GM19467 (cell line): Measurements from ENCODE around the gene SGCE.
"Not testable (repeated sequence)": the region's sequence is repeated elsewhere in the genome, so short reads cannot be mapped to it uniquely, and the experiment has no call there.

ENCODE experiments used
- ATAC-seq: cut with Tn5 transposase; IDR thresholded peaks from one replicate; pipeline ENCODE4 v1.9.1; 2021; ENCODE audit warnings: mild to moderate bottlenecking, moderate library complexity; ENCODE audit not compliant: unreplicated experiment

Gene SGCE, protein sequence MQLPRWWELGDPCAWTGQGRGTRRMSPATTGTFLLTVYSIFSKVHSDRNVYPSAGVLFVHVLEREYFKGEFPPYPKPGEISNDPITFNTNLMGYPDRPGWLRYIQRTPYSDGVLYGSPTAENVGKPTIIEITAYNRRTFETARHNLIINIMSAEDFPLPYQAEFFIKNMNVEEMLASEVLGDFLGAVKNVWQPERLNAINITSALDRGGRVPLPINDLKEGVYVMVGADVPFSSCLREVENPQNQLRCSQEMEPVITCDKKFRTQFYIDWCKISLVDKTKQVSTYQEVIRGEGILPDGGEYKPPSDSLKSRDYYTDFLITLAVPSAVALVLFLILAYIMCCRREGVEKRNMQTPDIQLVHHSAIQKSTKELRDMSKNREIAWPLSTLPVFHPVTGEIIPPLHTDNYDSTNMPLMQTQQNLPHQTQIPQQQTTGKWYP

DNA sequence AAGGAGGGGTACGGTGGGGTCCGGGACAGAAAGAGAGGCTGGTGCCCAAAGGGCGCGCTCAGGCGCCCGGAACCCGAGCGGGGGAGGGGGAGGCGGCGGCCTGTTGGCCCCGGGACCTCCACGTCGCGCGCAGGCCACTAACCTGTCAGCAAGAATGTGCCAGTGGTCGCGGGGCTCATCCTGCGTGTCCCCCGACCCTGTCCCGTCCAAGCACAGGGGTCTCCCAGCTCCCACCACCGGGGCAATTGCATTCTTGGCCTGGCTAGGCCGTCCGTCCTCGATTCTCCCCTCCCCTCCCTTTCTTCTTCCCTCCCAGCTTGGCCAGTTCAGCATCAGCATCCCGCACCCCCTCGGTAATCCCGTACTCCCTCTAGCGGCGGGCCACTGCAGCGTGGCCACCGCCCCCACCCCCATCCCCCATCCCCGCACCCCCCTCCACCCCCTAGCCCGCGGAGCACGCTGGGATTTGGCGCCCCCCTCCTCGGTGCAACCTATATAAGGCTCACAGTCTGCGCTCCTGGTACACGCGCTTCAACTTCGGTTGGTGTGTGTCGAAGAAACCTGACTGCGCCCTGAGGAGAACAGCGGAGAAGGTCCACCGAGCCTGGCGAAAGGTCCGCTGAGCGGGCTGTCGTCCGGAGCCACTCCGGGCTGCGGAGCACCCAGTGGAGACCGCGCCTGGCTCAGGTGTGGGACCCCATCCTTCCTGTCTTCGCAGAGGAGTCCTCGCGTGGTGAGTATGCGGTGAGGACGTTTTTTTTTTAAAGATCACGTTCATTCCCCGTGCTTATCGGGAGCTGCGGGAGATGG is at the start of gene SGCE:
Gene SGCE, minus strand, starts transcription at position 286 of the 810 bp plus-strand sequence. Its CDS starts 35 bp downstream, at position 251.
- ATAC-seq: no peak

GRCh38 chr7:94705155-94706021 is 49.5 kb upstream of the SGCE start:
- ATAC-seq: not testable (repeated sequence)

DNA sequence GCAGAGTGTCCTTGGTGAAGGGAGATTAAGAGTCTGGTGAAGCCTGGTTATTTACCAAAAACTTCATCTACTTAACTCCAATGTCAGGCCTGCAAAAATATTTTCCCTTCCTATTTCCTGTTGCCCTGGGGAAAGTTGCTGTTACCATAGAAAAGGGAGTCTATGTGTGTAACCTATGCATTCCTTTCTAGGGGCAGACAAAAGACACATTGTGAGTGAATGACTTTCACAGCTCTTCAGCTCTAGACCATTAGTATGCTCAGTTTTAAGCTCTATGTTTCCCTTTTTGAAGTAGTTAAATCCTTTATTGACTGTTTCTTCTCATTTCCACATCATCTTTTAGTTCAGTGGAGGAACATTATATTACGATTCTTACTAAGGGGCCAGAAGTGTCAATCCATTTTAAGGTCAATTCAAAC is 45.6 kb upstream of the SGCE start:
- ATAC-seq: no peak

DNA sequence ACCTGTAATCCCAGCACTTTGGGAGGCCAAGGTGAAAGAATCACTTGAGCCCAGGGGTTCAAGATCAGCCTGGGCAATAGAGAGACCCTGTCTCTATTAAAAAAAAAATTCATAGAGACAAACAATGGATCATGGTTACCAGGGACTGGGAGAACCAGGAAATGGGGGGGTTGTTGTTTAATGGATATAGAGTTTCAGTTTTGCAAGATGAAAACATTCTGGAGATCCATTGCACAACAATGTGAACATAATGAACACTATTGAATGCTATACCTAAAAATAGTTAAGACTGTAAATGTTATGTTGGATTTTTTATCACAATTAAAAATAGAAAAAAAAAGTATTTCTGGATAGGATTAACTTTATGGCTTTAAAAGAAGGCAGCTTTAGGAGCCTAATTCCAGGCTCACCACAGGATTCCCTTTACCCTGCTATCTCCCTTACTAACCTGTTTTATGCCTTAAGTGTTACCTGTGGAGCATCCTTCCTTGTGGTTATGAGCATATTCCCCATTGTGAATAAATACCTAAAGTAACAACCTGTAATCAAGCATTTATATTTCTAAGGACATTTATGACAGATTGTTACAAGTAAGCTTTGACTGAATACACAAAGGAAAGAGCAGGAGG is 45.1 kb upstream of the SGCE start:
- no peak for ATAC-seq

DNA sequence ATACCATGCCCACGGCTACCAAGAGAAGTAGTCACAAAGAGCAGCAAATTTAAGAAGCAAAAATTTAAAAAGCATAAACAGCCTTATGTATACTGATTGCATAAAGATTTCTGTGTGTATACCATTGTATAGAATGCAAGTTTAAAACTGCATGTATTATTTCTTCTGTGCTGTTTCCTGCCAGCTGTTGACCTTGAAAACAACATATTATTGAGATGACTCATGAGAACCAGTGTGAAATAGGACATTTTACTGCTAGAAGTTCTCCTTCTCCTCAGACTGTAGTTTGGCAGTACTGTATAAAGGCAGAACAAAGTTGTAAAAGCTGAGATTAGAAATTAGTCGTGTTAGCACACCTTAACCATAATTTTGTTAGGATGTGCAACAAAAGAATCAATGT is 42.3 kb upstream of the SGCE start:
- ATAC-seq: no peak

DNA sequence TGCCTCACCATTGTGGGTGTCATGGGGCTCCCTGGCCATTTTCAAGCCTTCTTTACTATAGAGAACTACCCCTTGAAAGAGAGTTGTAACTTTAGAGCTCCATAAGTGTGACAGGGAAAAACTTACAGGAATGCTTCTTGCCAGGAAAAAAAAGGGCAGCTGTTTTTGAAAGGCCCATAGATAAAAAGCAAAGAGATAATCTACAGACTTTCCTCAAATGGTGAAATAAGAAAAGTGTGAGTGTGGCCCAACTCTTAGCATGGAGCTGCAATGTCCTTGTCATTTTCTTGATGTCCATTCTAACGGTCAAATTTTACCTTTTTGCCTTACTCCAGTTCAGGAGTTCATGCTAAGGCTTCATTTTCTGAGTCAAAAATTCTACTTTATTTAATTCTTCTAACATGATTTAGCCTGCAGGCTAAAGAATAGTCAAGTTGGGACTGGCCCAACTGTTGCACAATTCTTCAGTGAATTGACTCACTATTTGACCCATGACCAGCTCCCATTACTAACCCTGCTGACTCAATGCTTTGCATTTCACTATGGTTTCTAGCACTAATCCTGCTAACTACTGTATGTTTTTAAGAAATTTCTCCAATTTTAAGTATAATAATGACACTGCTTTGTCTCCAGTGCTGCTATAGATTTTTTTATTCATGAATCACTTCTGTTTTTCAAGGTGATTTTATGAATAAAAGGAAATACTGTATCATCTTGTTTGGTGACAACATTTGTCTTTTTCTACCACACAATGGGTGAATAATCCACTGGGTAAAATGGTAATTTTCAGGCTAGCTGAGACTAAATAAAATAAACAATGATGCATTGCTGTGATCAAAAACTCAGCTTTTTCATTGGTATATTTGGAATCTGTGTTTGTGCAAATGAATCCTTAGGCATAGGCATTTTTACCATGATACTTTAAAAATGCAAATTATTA is 41.4 kb upstream of the SGCE start:
- ATAC-seq: no peak

- no peak for ATAC-seq
Observed at GRCh38 chr7:94687810-94688209, 31.9 kb upstream of the SGCE start.

DNA sequence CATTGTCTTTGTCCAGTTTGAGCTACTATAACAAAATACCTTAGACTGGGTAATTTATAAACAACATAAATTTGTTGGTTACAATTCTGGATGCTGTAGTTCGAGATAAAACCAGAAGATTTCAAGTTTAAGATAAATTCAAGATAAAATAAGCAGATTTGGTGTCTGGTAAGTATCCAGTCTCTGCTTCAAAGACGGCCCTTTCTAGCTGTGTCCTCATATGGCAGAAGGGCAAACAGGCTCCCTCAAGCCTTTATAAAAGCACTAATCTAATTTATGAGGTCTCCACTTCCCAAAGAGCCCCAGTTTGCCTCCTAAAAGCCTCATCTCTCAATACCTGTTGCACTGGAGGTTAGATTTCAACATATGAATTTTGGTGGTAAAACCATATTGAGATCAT is 31.1 kb upstream of the SGCE start:
- no peak for ATAC-seq

GRCh38 chr7:94683066-94683465 is 27.1 kb upstream of the SGCE start:
- ATAC-seq: no peak

- no peak for ATAC-seq
Observed at GRCh38 chr7:94679358-94679757, 23.4 kb upstream of the SGCE start.

GRCh38 chr7:94676431-94676830 is 20.5 kb upstream of the SGCE start:
- ATAC-seq: no peak

- ATAC-seq: no peak
Observed at GRCh38 chr7:94675356-94675755, 19.4 kb upstream of the SGCE start.

GRCh38 chr7:94671444-94672235 is 15.7 kb upstream of the SGCE start:
- ATAC-seq: no peak

GRCh38 chr7:94669773-94670495 is 14.0 kb upstream of the SGCE start:
- no peak for ATAC-seq

DNA sequence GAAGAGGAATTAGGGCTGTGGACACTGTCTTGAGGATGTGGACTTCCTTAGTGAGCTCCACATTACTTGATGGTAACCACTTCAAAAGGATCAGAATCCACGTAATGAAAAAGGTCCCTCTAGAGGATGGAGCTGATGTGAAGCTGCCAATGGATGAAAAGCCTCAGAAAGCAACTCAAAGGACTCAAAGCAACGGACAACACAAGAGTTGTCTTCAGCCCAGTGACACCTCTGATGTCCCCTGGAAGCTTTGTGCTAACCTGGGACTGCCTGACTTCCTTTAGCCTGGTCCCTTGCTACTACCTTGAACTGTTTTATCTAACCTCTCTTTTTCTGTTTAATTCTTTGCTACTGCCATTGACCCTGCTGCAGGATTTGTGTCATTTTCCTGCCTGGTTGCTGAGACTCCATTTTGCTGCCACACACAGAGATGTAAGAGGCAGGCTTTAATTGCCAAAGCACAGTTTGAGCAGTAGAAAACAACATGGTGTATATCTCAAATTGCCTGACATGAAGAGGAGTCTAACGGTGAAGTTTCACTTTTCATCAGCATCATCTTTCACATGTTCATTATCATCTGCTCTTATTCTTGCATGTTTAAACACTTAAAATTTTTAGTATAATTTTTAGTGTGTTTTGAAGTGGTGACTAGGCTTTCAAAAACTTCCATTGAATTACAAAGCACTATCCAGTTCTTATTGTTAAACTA is 11.1 kb upstream of the SGCE start:
- ATAC-seq: no peak

- no peak for ATAC-seq
Observed at GRCh38 chr7:94665426-94665825, 9.5 kb upstream of the SGCE start.

GRCh38 chr7:94664023-94664422 is 8.1 kb upstream of the SGCE start:
- no peak for ATAC-seq
